GM21737 (cell line): ENCODE results near the gene CLECL1.
"Not testable (repeated sequence)": the region's sequence is repeated elsewhere in the genome, so short reads cannot be mapped to it uniquely, and the experiment has no call there.

Experiments
- ATAC-seq: cut with Tn5 transposase; IDR thresholded peaks from one replicate; pipeline ENCODE4 v1.9.1; 2021; ENCODE audit warnings: mild to moderate bottlenecking, moderate library complexity; ENCODE audit not compliant: unreplicated experiment

CLECL1 gene

GRCh38 chr12:9752145-9752933 lies 19.4 kb upstream of the CLECL1 start:
- ATAC-seq = no peak

- ATAC-seq = no peak
Measured at GRCh38 chr12:9751204-9752144, 18.6 kb upstream of the CLECL1 start.

- no peak for ATAC-seq
Measured at GRCh38 chr12:9750276-9751203, 17.6 kb upstream of the CLECL1 start.

GRCh38 chr12:9749640-9750039 lies 16.7 kb upstream of the CLECL1 start:
- ATAC-seq = no peak

GRCh38 chr12:9745199-9745598 lies 12.3 kb upstream of the CLECL1 start:
- ATAC-seq = no peak

GRCh38 chr12:9742661-9743060 lies 9.8 kb upstream of the CLECL1 start:
- ATAC-seq = no peak

- peak; percentile 59 for ATAC-seq
Measured at GRCh38 chr12:9741726-9742125, 8.8 kb upstream of the CLECL1 start.

- ATAC-seq = no peak
Measured at GRCh38 chr12:9740106-9740750, 7.3 kb upstream of the CLECL1 start.

- ATAC-seq = not testable (repeated sequence)
Measured at GRCh38 chr12:9739404-9740105, 6.7 kb upstream of the CLECL1 start.

GRCh38 chr12:9738905-9739304 lies 6.0 kb upstream of the CLECL1 start:
- not testable (repeated sequence) for ATAC-seq

GRCh38 chr12:9736936-9737705 lies 4.2 kb upstream of the CLECL1 start:
- ATAC-seq = no peak

- ATAC-seq = no peak
Measured at GRCh38 chr12:9735601-9736000, 2.7 kb upstream of the CLECL1 start.

GRCh38 chr12:9731797-9732196 lies 1.1 kb downstream of the CLECL1 start:
- ATAC-seq = peak; percentile 39

GRCh38 chr12:9731393-9731792 lies 1.5 kb downstream of the CLECL1 start:
- ATAC-seq = no peak

- no peak for ATAC-seq
Measured at GRCh38 chr12:9730591-9730990, 2.3 kb downstream of the CLECL1 start.

GRCh38 chr12:9730011-9730410 lies 2.9 kb downstream of the CLECL1 start:
- no peak for ATAC-seq

GRCh38 chr12:9729082-9729481 lies 3.8 kb downstream of the CLECL1 start:
- ATAC-seq = no peak

- no peak for ATAC-seq
Measured at GRCh38 chr12:9727813-9728212, 5.1 kb downstream of the CLECL1 start.
